GM12878 (cell line): ENCODE results near the gene RBPJ. TPM values are rescaled to one million over a fixed set of nuclear protein-coding genes. Genes with fewer than 3 reads are reported as not detected.

ENCODE experiments used
- ATAC-seq: fragments of 200-7000 bp; cut with Tn5 transposase; 3 replicates; pipeline ENCODE4 v1.9.1; 2020; ENCODE audit warnings: mild to moderate bottlenecking, moderate library complexity
- BruUV-seq: library from RNA; stranded (reverse); fragments of 400-500 nt; replicated peaks from 2 replicates; lab custom pipeline; 2021; lab: Mats Ljungman, UMichigan
- CTCF ChIA-PET: fragments of 300-600 bp; sonication (Branson Sonifier 250); formaldehyde crosslinking; extraction: SDS; loops from one replicate; lab custom pipeline; 2021; ENCODE audit warnings: inconsistent platforms; lab: Yijun Ruan, JAX
- POLR2A ChIA-PET: fragments of 350-600 bp; formaldehyde crosslinking; extraction: SDS; loops from one replicate; lab custom pipeline; 2021; ENCODE audit warnings: inconsistent platforms; lab: Charles Lee
- RAD21 ChIA-PET: fragments of 300-600 bp; sonication (Branson Sonifier 250); formaldehyde crosslinking; loops from one replicate; lab custom pipeline; 2023; ENCODE audit warnings: antibody characterized with exemption; ENCODE audit not compliant: unreplicated experiment; lab: Charles Lee
- SMC1A ChIA-PET: fragments of 300-600 bp; sonication (Branson Sonifier 250); formaldehyde crosslinking; loops from one replicate; lab custom pipeline; 2023; ENCODE audit not compliant: unreplicated experiment, uncharacterized antibody; lab: Charles Lee
- DNase-seq: peaks from one replicate; pipeline ENCODE4 v3.0.0-alpha.2; 2011; ENCODE audit warnings: low read depth, low spot score
- FAIRE-seq: peaks from 3 replicates; lab custom pipeline; 2011; peaks lifted over from hg19 to GRCh38; lab: Jason Lieb, UNC
- H2AFZ ChIP-seq: 2 replicates; pipeline ENCODE4 v1.6.0; 2011; ENCODE audit warnings: low read depth, low read length, control low read depth; ENCODE audit not compliant: control insufficient read depth
- H3K27ac ChIP-seq: 2 replicates; pipeline ENCODE4 v1.5.1; 2011; ENCODE audit warnings: control low read depth; ENCODE audit not compliant: control insufficient read depth, insufficient read depth
- H3K27me3 ChIP-seq, 2 experiments: replicated peaks in 1 of 2; 2 replicates each; pipeline versions ENCODE4 v1.6.0 to v1.6.1; 2011; ENCODE audit warnings: low read length in 1 of 2; ENCODE audit not compliant: control insufficient read depth in 2 of 2, insufficient read depth in 2 of 2
- H3K36me3 ChIP-seq, 2 experiments: 2 replicates each; pipeline ENCODE4 v1.5.1; 2011; ENCODE audit warnings: low read length in 1 of 2; ENCODE audit not compliant: control insufficient read depth in 2 of 2, insufficient read depth in 2 of 2
- H3K4me1 ChIP-seq: 2 replicates; pipeline ENCODE4 v1.6.1; 2011; ENCODE audit warnings: mild to moderate bottlenecking, low read length, moderate library complexity, mixed read lengths; ENCODE audit not compliant: control insufficient read depth, insufficient read depth
- H3K4me2 ChIP-seq: 2 replicates; pipeline ENCODE4 v1.6.0; 2011; ENCODE audit warnings: control low read depth; ENCODE audit not compliant: control insufficient read depth, insufficient read depth
- H3K4me3 ChIP-seq: fragments of 200-600 bp; sonication (generic); 2 replicates; pipeline ENCODE4 v1.5.1; 2016
- H3K79me2 ChIP-seq: 2 replicates; pipeline ENCODE4 v1.6.0; 2011; ENCODE audit warnings: low read length; ENCODE audit not compliant: control insufficient read depth, insufficient read depth
- H3K9ac ChIP-seq: 2 replicates; pipeline ENCODE4 v1.8.0; 2011; ENCODE audit warnings: low read length, control low read depth, mixed read lengths; ENCODE audit not compliant: control insufficient read depth, insufficient read depth
- H3K9me3 ChIP-seq: replicated peaks from 3 replicates; pipeline ENCODE4 v1.5.1; 2011; ENCODE audit warnings: mild to moderate bottlenecking, low read length; ENCODE audit not compliant: control insufficient read depth, insufficient read depth
- H4K20me1 ChIP-seq: 2 replicates; pipeline ENCODE4 v1.6.0; 2011; ENCODE audit not compliant: control insufficient read depth, insufficient read depth
- BACH1 ChIP-seq: fragments of 450-650 bp; IDR thresholded peaks from 2 replicates; pipeline ENCODE4 v1.6.1; 2017; ENCODE audit warnings: mild to moderate bottlenecking, borderline replicate concordance
- DPF2 ChIP-seq: fragments of 450-650 bp; IDR thresholded peaks from 2 replicates; pipeline ENCODE4 v1.6.1; 2017; ENCODE audit warnings: mild to moderate bottlenecking
- E2F8 ChIP-seq: fragments of 450-650 bp; IDR thresholded peaks from 2 replicates; pipeline ENCODE4 v1.6.1; 2018; ENCODE audit warnings: mild to moderate bottlenecking, low read depth, moderate library complexity; ENCODE audit not compliant: partially characterized antibody
- E4F1 ChIP-seq: fragments of 450-650 bp; IDR thresholded peaks from 2 replicates; pipeline ENCODE4 v1.6.1; 2018; ENCODE audit warnings: borderline replicate concordance, mild to moderate bottlenecking; ENCODE audit not compliant: partially characterized antibody
- GATAD2B ChIP-seq: fragments of 450-650 bp; conservative IDR thresholded peaks from 2 replicates; pipeline ENCODE4 v1.6.1; 2017; ENCODE audit warnings: low read depth, mild to moderate bottlenecking, moderate library complexity
- MEF2B ChIP-seq: fragments of 450-650 bp; IDR thresholded peaks from 2 replicates; pipeline ENCODE4 v1.6.1; 2018; ENCODE audit warnings: mild to moderate bottlenecking, moderate library complexity; ENCODE audit not compliant: partially characterized antibody, poor library complexity, severe bottlenecking
- RUNX3 ChIP-seq: IDR thresholded peaks from 2 replicates; pipeline ENCODE4 v1.6.1; 2012; ENCODE audit warnings: low read length, inconsistent platforms
- TARDBP ChIP-seq: IDR thresholded peaks from 2 replicates; pipeline ENCODE4 v1.6.1; 2016; ENCODE audit warnings: borderline replicate concordance
- YY1 ChIP-seq: IDR thresholded peaks from 2 replicates; pipeline ENCODE4 v1.6.1; 2011; ENCODE audit warnings: low read depth, mild to moderate bottlenecking, low read length
- WGBS: methylation state at CpG from one replicate; pipeline ENCODE4 v1.1.6; 2016; ENCODE audit warnings: low lambda C conversion rate; ENCODE audit not compliant: insufficient replicate concordance, insufficient coverage; ENCODE audit errors: missing lambda C conversion rate; 5-methylcytosine and 5-hydroxymethylcytosine counted together
- in situ Hi-C: fragments of 300-500 bp; cut with MboI; formaldehyde crosslinking; loops from 9 replicates; pipeline ENCODE4 v1.14.3; 2018; ENCODE audit warnings: mixed read lengths
- intact Hi-C: fragments of 100-400 bp; cut with micrococcal nuclease; formaldehyde crosslinking; loops from one replicate; pipeline ENCODE4 v1.14.2; 2022; ENCODE audit not compliant: unreplicated experiment
- polyA plus RNA-seq, 11 experiments: library from polyadenylated mRNA; depleted of rRNA in 4 of 11; unstranded in 6 of 11; stranded (reverse) in 5 of 11; fragments of >200 nt; fragmentation: Nextera tagmentation in 4 of 11; fragmentation: Illumina TruSeq in 1 of 11; extraction: Ambion mirVana in 4 of 11; extraction: Trizol in 1 of 11; gene quantifications; 1 replicate in 1 of 11; 2 replicates in 10 of 11; pipeline versions ENCODE4 v1.2.1 to v1.2.3, GENCODE V29; 2011 to 2016; ENCODE audit warnings: inconsistent platforms in 2 of 11, missing spikeins in 2 of 11, low read depth in 1 of 11
- total RNA-seq, 4 experiments: library from RNA; depleted of rRNA in 3 of 4; stranded (reverse); fragments of >200 nt in 3 of 4; fragmentation: Illumina TruSeq in 1 of 4; extraction: Trizol in 1 of 4; gene quantifications; 2 replicates each; pipeline versions ENCODE4 v1.2.1 to v1.2.3, GENCODE V29; 2013 to 2021

RBPJ gene
- total and polyA plus RNA-seq, 10 of the 15 experiments (the other 5 are each of a cell fraction or from before 2014, with no cell fraction given), result 24.5 to 87.6 (median 41.6) TPM

- TF ChIP-seq MEF2B (no peak), E4F1 (no peak), TARDBP (no peak), YY1 (no peak), DPF2 (no peak), BACH1 (no peak), E2F8 (no peak), RUNX3 (no peak), GATAD2B (no peak)
- ChIA-PET SMC1A (interaction anchor here (0.7 to 2.6 kb wide), 8 partner anchors 11 to 55 kb away, joined by 3 to 7 read pairs (median 4); no protein-coding TSS in a partner anchor), POLR2A (no interaction called here), CTCF (interaction anchor here (0.5 to 1.8 kb wide), 4 partner anchors 9 to 310 kb away, joined by 3 to 4 read pairs (median 3); no protein-coding TSS in a partner anchor), RAD21 (interaction anchor here (1.0 to 1.6 kb wide), 4 partner anchors 9 to 55 kb away, joined by 3 to 7 read pairs (median 5); no protein-coding TSS in a partner anchor)
- 95% methylated on average over 2 of the region's 2 CpGs for WGBS
- Histone ChIP-seq H3K4me2 (no peak overlapping the region), H3K4me3 (no peak overlapping the region), H3K27me3 (no peaks in the 10 kb centered on the region), H3K4me1 (peaks cover 15% of the 10 kb centered on the region; the same call in 1 of the 2 replicates), H3K79me2 (peaks cover 20% of the 10 kb centered on the region), H2AFZ (no peak overlapping the region), H3K9me3 (no peaks in the 10 kb centered on the region), H4K20me1 (no peaks in the 10 kb centered on the region; the same call in 1 of the 2 replicates), H3K27ac (no peak overlapping the region), H3K36me3 (no peaks in the 10 kb centered on the region), H3K9ac (no peak overlapping the region)
- FAIRE-seq, result no peak
- intact Hi-C loops (no loop called here), in situ Hi-C loops (no loop called here)
- no TSS peak for BruUV-seq
- no peak for DNase-seq
- ATAC-seq, result no peak
Observed at GRCh38 chr4:26379837-26380236, 59.0 kb downstream of the RBPJ start.
